Keratinocyte (primary cell): ENCODE results near the gene TRUB1. TPM values are rescaled to one million over a fixed set of nuclear protein-coding genes. Genes with fewer than 3 reads are reported as not detected.

Experiments used
- DNase-seq: peaks from one replicate; pipeline ENCODE4 v3.0.0-alpha.2; 2011; ENCODE audit warnings: low read depth, missing footprints, low spot score
- FAIRE-seq: peaks from 2 replicates; lab custom pipeline; 2011; peaks lifted over from hg19 to GRCh38; lab: Jason Lieb, UNC
- H2AFZ ChIP-seq: 2 replicates; pipeline ENCODE4 v1.6.0; 2012; ENCODE audit warnings: low read length, control low read depth, inconsistent platforms; ENCODE audit not compliant: control insufficient read depth
- H3K27ac ChIP-seq: 2 replicates; pipeline ENCODE4 v1.5.1; 2011; ENCODE audit warnings: low read length; ENCODE audit not compliant: control insufficient read depth, insufficient read depth
- H3K27me3 ChIP-seq: 3 replicates; pipeline ENCODE4 v1.6.0; 2011; ENCODE audit warnings: low read length; ENCODE audit not compliant: control insufficient read depth, insufficient read depth; ENCODE audit errors: extremely low read depth
- H3K36me3 ChIP-seq, 2 experiments: 2 replicates in 1 of 2; 3 replicates in 1 of 2; pipeline ENCODE4 v1.5.1; 2011; ENCODE audit warnings: low read length in 2 of 2, mild to moderate bottlenecking in 1 of 2; ENCODE audit not compliant: control insufficient read depth in 2 of 2, insufficient read depth in 2 of 2; ENCODE audit errors: extremely low read depth in 1 of 2
- H3K4me1 ChIP-seq: 3 replicates; pipeline ENCODE4 v1.5.1; 2011; ENCODE audit warnings: low read length; ENCODE audit not compliant: control insufficient read depth, insufficient read depth; ENCODE audit errors: extremely low read depth
- H3K4me2 ChIP-seq: 3 replicates; pipeline ENCODE4 v1.6.0; 2011; ENCODE audit warnings: low read depth, low read length; ENCODE audit not compliant: control insufficient read depth, insufficient read depth; ENCODE audit errors: extremely low read depth
- H3K4me3 ChIP-seq, 3 experiments: fragments of 200-600 bp in 1 of 3; sonication (generic) in 1 of 3; 2 replicates in 2 of 3; 3 replicates in 1 of 3; pipeline ENCODE4 v1.5.1; 2011 to 2016; ENCODE audit warnings: low read length in 3 of 3, mild to moderate bottlenecking in 3 of 3, control low read depth in 2 of 3, inconsistent platforms in 1 of 3, low read depth in 1 of 3, mixed read lengths in 1 of 3, mixed run types in 1 of 3, moderate library complexity in 1 of 3; ENCODE audit not compliant: control insufficient read depth in 2 of 3, insufficient read depth in 2 of 3; ENCODE audit errors: extremely low read depth in 1 of 3
- H3K79me2 ChIP-seq: 2 replicates; pipeline ENCODE4 v1.6.0; 2012; ENCODE audit warnings: low read length; ENCODE audit not compliant: control insufficient read depth, insufficient read depth
- H3K9ac ChIP-seq: 3 replicates; pipeline ENCODE4 v1.6.0; 2011; ENCODE audit warnings: low read length; ENCODE audit not compliant: control insufficient read depth, insufficient read depth; ENCODE audit errors: extremely low read depth
- H3K9me1 ChIP-seq: 3 replicates; pipeline ENCODE4 v1.6.0; 2011; ENCODE audit warnings: low read length; ENCODE audit not compliant: control insufficient read depth, insufficient read depth; ENCODE audit errors: extremely low read depth
- H3K9me3 ChIP-seq: 2 replicates; pipeline ENCODE4 v1.5.1; 2012; ENCODE audit warnings: low read depth, low read length; ENCODE audit not compliant: control insufficient read depth
- H4K20me1 ChIP-seq: 3 replicates; pipeline ENCODE4 v1.6.0; 2011; ENCODE audit warnings: low read length; ENCODE audit not compliant: control insufficient read depth, insufficient read depth; ENCODE audit errors: extremely low read depth
- CTCF ChIP-seq, 3 experiments: IDR thresholded peaks in 1 of 3; conservative IDR thresholded peaks in 1 of 3; optimal IDR thresholded peaks in 1 of 3; 2 replicates in 2 of 3; 3 replicates in 1 of 3; pipeline versions ENCODE3 to v1.5.1; 2011; ENCODE audit warnings: low read length in 3 of 3, mild to moderate bottlenecking in 3 of 3, moderate library complexity in 2 of 3, control low read depth in 1 of 3, inconsistent platforms in 1 of 3; ENCODE audit not compliant: insufficient read depth in 2 of 3; ENCODE audit errors: extremely low read depth in 1 of 3
- EZH2 ChIP-seq: IDR thresholded peaks from one replicate; pipeline ENCODE4 v1.6.1; 2012; ENCODE audit warnings: inconsistent platforms, mild to moderate bottlenecking, low read length, moderate library complexity
- dilution Hi-C: fragments of 300-500 bp; cut with MboI; formaldehyde crosslinking; loops from one replicate; pipeline ENCODE4 v1.7.0; 2020; ENCODE audit warnings: low sequenced_read_pairs; ENCODE audit not compliant: extremely low pct_ligation_motif_present
- polyA plus RNA-seq, 5 experiments: library from polyadenylated mRNA; depleted of rRNA in 3 of 5; stranded (reverse) in 3 of 5; stranded (forward) in 1 of 5; unstranded in 1 of 5; fragments of >200 nt; gene quantifications; 1 replicate in 1 of 5; 2 replicates in 3 of 5; 3 replicates in 1 of 5; pipeline versions ENCODE4 v1.2.1 to v1.2.3, GENCODE V29; 2011 to 2012; ENCODE audit warnings: missing spikeins in 2 of 5, low read depth in 1 of 5, low replicate concordance in 1 of 5

Gene TRUB1
- polyA plus RNA-seq, 1 donor (not counting 4 experiments of a cell fraction or from before 2014, with no cell fraction given) = 20.5 TPM

- H3K4me1 ChIP-seq = peaks cover 18% of the 10 kb centered on the region
- no peak overlapping the region for H3K4me2 ChIP-seq
- H3K27ac ChIP-seq = no peak overlapping the region
- FAIRE-seq (no peak), DNase-seq (no peak)
- H3K79me2 ChIP-seq = no peaks in the 10 kb centered on the region
- TF ChIP-seq CTCF (optimal IDR thresholded peaks at IDR 0.05 in 1 of 3, IDR thresholded peaks at IDR 0.05 in 1 of 3, conservative IDR thresholded peaks at IDR 0.05 in 1 of 3; ENCODE audit: extremely low read depth in 1 of 3, insufficient read depth in 2 of 3, low read length in 3 of 3) (no peak), EZH2 (no peak)
- no peaks in the 10 kb centered on the region for H4K20me1 ChIP-seq
- H3K4me3 ChIP-seq = no peak overlapping the region
- no peaks in the 10 kb centered on the region for H3K36me3 ChIP-seq
- dilution Hi-C loops = no loop called here
- no peaks in the 10 kb centered on the region for H3K27me3 ChIP-seq
- H3K9ac ChIP-seq = no peak overlapping the region
- no peak overlapping the region for H2AFZ ChIP-seq
- H3K9me3 ChIP-seq = no peaks in the 10 kb centered on the region
- no peaks in the 10 kb centered on the region for H3K9me1 ChIP-seq
Observed at GRCh38 chr10:114916653-114917052, 21.3 kb upstream of the TRUB1 start.

GRCh38 chr10:114917459-114917858, 20.5 kb upstream of the TRUB1 start:
- Histone ChIP-seq H3K27me3 (no peaks in the 10 kb centered on the region), H3K9ac (no peak overlapping the region), H3K9me1 (no peaks in the 10 kb centered on the region), H3K4me2 (no peak overlapping the region), H3K9me3 (no peaks in the 10 kb centered on the region), H3K27ac (no peak overlapping the region), H3K36me3 (no peaks in the 10 kb centered on the region), H3K79me2 (no peaks in the 10 kb centered on the region), H3K4me1 (peaks cover 18% of the 10 kb centered on the region), H3K4me3 (no peak overlapping the region), H4K20me1 (no peaks in the 10 kb centered on the region), H2AFZ (no peak overlapping the region)
- no peak for DNase-seq
- TF ChIP-seq CTCF (optimal IDR thresholded peaks at IDR 0.05 in 1 of 3, IDR thresholded peaks at IDR 0.05 in 1 of 3, conservative IDR thresholded peaks at IDR 0.05 in 1 of 3; ENCODE audit: extremely low read depth in 1 of 3, insufficient read depth in 2 of 3, low read length in 3 of 3) = no peak
- TF ChIP-seq EZH2 = no peak
- dilution Hi-C loops = no loop called here
- no peak for FAIRE-seq
